LNCAP (cell line): ENCODE results near the gene BEND6.

Experiments used
- CTCF ChIP-seq: fragments of 450-650 bp; IDR thresholded peaks from 2 replicates; pipeline ENCODE4 v1.5.1; 2017; ENCODE audit warnings: mild to moderate bottlenecking

The BEND6 gene

GRCh38 chr6:57027301-57027700 lies 72.4 kb downstream of the BEND6 start:
- no peak for TF ChIP-seq CTCF

GRCh38 chr6:57029213-57029612 lies 74.3 kb downstream of the BEND6 start:
- TF ChIP-seq CTCF, result no peak

- TF ChIP-seq CTCF, result no peak
Observed at GRCh38 chr6:57033228-57033627, 78.3 kb downstream of the BEND6 start.

GRCh38 chr6:57035549-57035948 lies 80.6 kb downstream of the BEND6 start:
- no peak for TF ChIP-seq CTCF

GRCh38 chr6:57038906-57039305 lies 84.0 kb downstream of the BEND6 start:
- no peak for TF ChIP-seq CTCF

- no peak for TF ChIP-seq CTCF
Observed at GRCh38 chr6:57040011-57040410, 85.1 kb downstream of the BEND6 start.

GRCh38 chr6:57044568-57044967 lies 89.7 kb downstream of the BEND6 start:
- no peak for TF ChIP-seq CTCF
